ENCODE data around the gene MAML2. TPM values are rescaled to one million over a fixed set of nuclear protein-coding genes. Genes with fewer than 3 reads are reported as not detected.

MAML2 gene
- total RNA-seq, 1 experiment from 2014 or later, result 2.9 TPM

- Histone ChIP-seq H3K27ac (ENCODE audit: low read length) (peak overlapping the region; percentile 27), H3K4me1 (ENCODE audit: control insufficient read depth, insufficient read depth, low read length) (peaks cover 22% of the 10 kb centered on the region), H3K4me3 (ENCODE audit: low read depth in 2 of 2, low read length in 2 of 2) (no peak overlapping the region), H3K9me3 (ENCODE audit: control insufficient read depth, insufficient read depth, low read depth, low read length) (no peaks in the 10 kb centered on the region), H3K36me3 (ENCODE audit: control insufficient read depth, insufficient read depth, low read length) (no peaks in the 10 kb centered on the region), H3K27me3 (ENCODE audit: control insufficient read depth, insufficient read depth, low read length) (no peaks in the 10 kb centered on the region)
- no peak for DNase-seq (ENCODE audit: low read depth, low spot score)
- ChIA-PET POLR2A (no interaction called here), CTCF (interaction anchor here (1.5 kb wide), 1 partner anchor 18 kb away, joined by 4 read pairs; the partner anchor contains the start of gene MAML2)
- BruUV-seq (replicated peaks), result no TSS peak
- peak; percentile 61; the same call in 1 of the 2 replicates for ATAC-seq
- TF ChIP-seq REST (IDR thresholded peaks at IDR 0.05; ENCODE audit: insufficient read depth in 1 of 2, low read depth in 2 of 2, low read length in 1 of 2) (no peak), CTCF (IDR thresholded peaks at IDR 0.05) (no peak), POLR2AphosphoS5 (IDR thresholded peaks at IDR 0.05; ENCODE audit: low read depth, low read length) (no peak), SIN3A (IDR thresholded peaks at IDR 0.05; ENCODE audit: borderline replicate concordance, insufficient read depth, low read depth, low read length) (no peak)
- intact Hi-C loops (cut with micrococcal nuclease; ENCODE audit: unreplicated experiment) (no loop called here), in situ Hi-C loops (cut with HindIII; ENCODE audit: low pct_unique_long_range_greater_than_20kb, low sequenced_read_pairs) (no loop called here)
Measured at GRCh38 chr11:96324912-96325311, 18.1 kb downstream of the MAML2 start.

GRCh38 chr11:96323642-96323985, 19.4 kb downstream of the MAML2 start:
- H3K9me3 ChIP-seq (ENCODE audit: control insufficient read depth, insufficient read depth, low read depth, low read length), result no peaks in the 10 kb centered on the region
- peaks cover 14% of the 10 kb centered on the region for H3K4me1 ChIP-seq (ENCODE audit: control insufficient read depth, insufficient read depth, low read length)
- ATAC-seq (no peak), DNase-seq (ENCODE audit: low read depth, low spot score) (no peak)
- no peaks in the 10 kb centered on the region for H3K27me3 ChIP-seq (ENCODE audit: control insufficient read depth, insufficient read depth, low read length)
- H3K27ac ChIP-seq (ENCODE audit: low read length), result no peak overlapping the region
- H3K36me3 ChIP-seq (ENCODE audit: control insufficient read depth, insufficient read depth, low read length), result no peaks in the 10 kb centered on the region
- in situ Hi-C loops (cut with HindIII; ENCODE audit: low pct_unique_long_range_greater_than_20kb, low sequenced_read_pairs) (no loop called here), intact Hi-C loops (cut with micrococcal nuclease; ENCODE audit: unreplicated experiment) (no loop called here)
- TF ChIP-seq REST (IDR thresholded peaks at IDR 0.05; ENCODE audit: insufficient read depth in 1 of 2, low read depth in 2 of 2, low read length in 1 of 2), result no peak
- TF ChIP-seq TCF7L2 (IDR thresholded peaks at IDR 0.05; ENCODE audit: low read depth, low read length), result no peak
- TF ChIP-seq POLR2AphosphoS5 (IDR thresholded peaks at IDR 0.05; ENCODE audit: low read depth, low read length), result no peak
- no peak for TF ChIP-seq CTCF (IDR thresholded peaks at IDR 0.05)
- no peak for TF ChIP-seq SIN3A (IDR thresholded peaks at IDR 0.05; ENCODE audit: borderline replicate concordance, insufficient read depth, low read depth, low read length)
- CTCF ChIA-PET, result no interaction called here
- no peak overlapping the region for H3K4me3 ChIP-seq (ENCODE audit: low read depth in 2 of 2, low read length in 2 of 2)
- BruUV-seq (replicated peaks), result no TSS peak
- POLR2A ChIA-PET, result no interaction called here

All from Panc1 (cell line).